HCT116 (cell line): Measurements from ENCODE around the gene ARID5B. TPM values are rescaled to one million over a fixed set of nuclear protein-coding genes. Genes with fewer than 3 reads are reported as not detected.

Source experiments
- ATAC-seq: fragments of 200-7000 bp; cut with Tn5 transposase; 2 replicates; pipeline ENCODE4 v1.9.1; 2020; ENCODE audit warnings: mild to moderate bottlenecking, moderate library complexity
- BruUV-seq: library from RNA; stranded (reverse); fragments of 400-500 nt; replicated peaks from 2 replicates; lab custom pipeline; 2021; lab: Mats Ljungman, UMichigan
- CTCF ChIA-PET: fragments of 300-600 bp; sonication (Branson Sonifier 250); formaldehyde crosslinking; loops from one replicate; lab custom pipeline; 2021; ENCODE audit warnings: antibody characterized with exemption; lab: Charles Lee
- POLR2A ChIA-PET: fragments of 300-600, 350-600 bp; sonication (Branson Sonifier 250); formaldehyde crosslinking; loops from one replicate; lab custom pipeline; 2021; ENCODE audit warnings: antibody characterized with exemption; lab: Charles Lee
- RAD21 ChIA-PET, 2 experiments: fragments of 300-600 bp; sonication (Branson Sonifier 250); formaldehyde crosslinking; loops; one replicate each; lab custom pipeline; 2023; ENCODE audit warnings: low total read pairs in 2 of 2; ENCODE audit not compliant: uncharacterized antibody in 2 of 2, unreplicated experiment in 2 of 2, low non-redundant PET in 1 of 2; lab: Charles Lee
- DNase-seq: peaks from one replicate; pipeline ENCODE4 v3.0.0-alpha.2; 2010; ENCODE audit warnings: low read depth, low spot score
- H2AFZ ChIP-seq: fragments of 200-600 bp; shearing (Covaris generic), sonication (generic); 2 replicates; pipeline ENCODE4 v1.6.1; 2017; ENCODE audit warnings: low read depth, mixed run types, mixed read lengths, antibody characterized with exemption, low read length; ENCODE audit not compliant: poor library complexity, severe bottlenecking
- H3K27ac ChIP-seq: 2 replicates; pipeline ENCODE4 v1.5.1; 2012; ENCODE audit warnings: low read depth, low read length
- H3K27me3 ChIP-seq: fragments of 200-600 bp; sonication (generic); 2 replicates; pipeline ENCODE4 v1.6.1; 2016; ENCODE audit warnings: mixed run types, low read length, mixed read lengths; ENCODE audit not compliant: insufficient read depth
- H3K36me3 ChIP-seq, 2 experiments: fragments of 200-500 bp in 1 of 2; fragments of 200-600 bp in 1 of 2; sonication (Bioruptor generic) in 1 of 2; sonication (generic) in 1 of 2; 2 replicates each; pipeline versions ENCODE4 v1.5.1 to v1.6.1; 2014 to 2016; ENCODE audit warnings: low read length in 2 of 2, inconsistent platforms in 1 of 2, mixed read lengths in 1 of 2, mixed run types in 1 of 2; ENCODE audit not compliant: insufficient read depth in 2 of 2, control insufficient read depth in 1 of 2
- H3K4me1 ChIP-seq, 2 experiments: fragments of 200-600 bp in 1 of 2; sonication (generic) in 1 of 2; 2 replicates each; pipeline versions ENCODE4 v1.5.1 to v1.6.1; 2012 to 2017; ENCODE audit warnings: low read length in 2 of 2, inconsistent platforms in 1 of 2, mild to moderate bottlenecking in 1 of 2, mixed read lengths in 1 of 2, mixed run types in 1 of 2, moderate library complexity in 1 of 2; ENCODE audit not compliant: insufficient read depth in 2 of 2, control insufficient read depth in 1 of 2
- H3K4me2 ChIP-seq: fragments of 200-600 bp; sonication (generic); 2 replicates; pipeline ENCODE4 v1.6.1; 2017; ENCODE audit warnings: mixed run types, low read length, mixed read lengths
- H3K4me3 ChIP-seq, 2 experiments: fragments of 200-600 bp in 1 of 2; sonication (generic) in 1 of 2; replicated peaks in 1 of 2; 2 replicates each; pipeline ENCODE4 v1.5.1; 2011 to 2016; ENCODE audit warnings: low read length in 2 of 2, control low read depth in 1 of 2, low read depth in 1 of 2, mild to moderate bottlenecking in 1 of 2, mixed read lengths in 1 of 2, mixed run types in 1 of 2
- H3K79me2 ChIP-seq: fragments of 200-600 bp; sonication (generic); 2 replicates; pipeline ENCODE4 v1.6.1; 2017; ENCODE audit warnings: mild to moderate bottlenecking, mixed run types, low read length, moderate library complexity, mixed read lengths; ENCODE audit not compliant: insufficient read depth
- H3K9ac ChIP-seq: fragments of 200-600 bp; sonication (generic); 2 replicates; pipeline ENCODE4 v1.6.1; 2016; ENCODE audit warnings: low read length, mixed read lengths
- H3K9me2 ChIP-seq: fragments of 200-600 bp; sonication (generic), shearing (Covaris generic); 2 replicates; pipeline ENCODE4 v1.6.1; 2017; ENCODE audit warnings: mixed run types, mild to moderate bottlenecking, moderate library complexity; ENCODE audit not compliant: insufficient read depth
- H3K9me3 ChIP-seq, 2 experiments: fragments of 200-500 bp in 1 of 2; fragments of 200-600 bp in 1 of 2; sonication (Bioruptor generic) in 1 of 2; sonication (generic) in 1 of 2; 2 replicates each; pipeline ENCODE4 v1.6.1; 2014 to 2017; ENCODE audit warnings: low read length in 2 of 2, mixed read lengths in 2 of 2, inconsistent platforms in 1 of 2, low read depth in 1 of 2, mild to moderate bottlenecking in 1 of 2, mixed run types in 1 of 2, moderate library complexity in 1 of 2; ENCODE audit not compliant: control insufficient read depth in 1 of 2, insufficient read depth in 1 of 2
- H4K20me1 ChIP-seq: fragments of 200-600 bp; sonication (generic), shearing (Covaris generic); 2 replicates; pipeline ENCODE4 v1.6.1; 2017; ENCODE audit warnings: mixed run types, mild to moderate bottlenecking, moderate library complexity; ENCODE audit not compliant: insufficient read depth
- ATF3 ChIP-seq: IDR thresholded peaks from 2 replicates; pipeline ENCODE4 v1.6.1; 2012
- CEBPB ChIP-seq: IDR thresholded peaks from 2 replicates; pipeline ENCODE4 v1.6.1; 2012; ENCODE audit warnings: low read depth
- CTCF ChIP-seq, 3 experiments: fragments of 200-600 bp in 1 of 3; sonication (generic) in 1 of 3; IDR thresholded peaks in 2 of 3; conservative IDR thresholded peaks in 1 of 3; 2 replicates each; pipeline ENCODE4 v1.5.1; 2012 to 2017; ENCODE audit warnings: low read depth in 2 of 3, low read length in 2 of 3, antibody characterized with exemption in 1 of 3, borderline replicate concordance in 1 of 3, control low read depth in 1 of 3, mild to moderate bottlenecking in 1 of 3, mixed read lengths in 1 of 3, mixed run types in 1 of 3, moderate library complexity in 1 of 3; ENCODE audit not compliant: insufficient read depth in 1 of 3
- EGR1 ChIP-seq: IDR thresholded peaks from 2 replicates; pipeline ENCODE4 v1.6.1; 2012; ENCODE audit warnings: low read depth
- ELF1 ChIP-seq: IDR thresholded peaks from 2 replicates; pipeline ENCODE4 v1.6.1; 2012; ENCODE audit warnings: low read depth, borderline replicate concordance
- EZH2 ChIP-seq: fragments of 200-600 bp; sonication (generic); IDR thresholded peaks from 2 replicates; pipeline ENCODE4 v1.6.1; 2017; ENCODE audit warnings: antibody characterized with exemption, mixed run types
- EZH2phosphoT487 ChIP-seq: fragments of 200-600 bp; IDR thresholded peaks from 2 replicates; pipeline ENCODE4 v1.6.1; 2018; ENCODE audit warnings: antibody characterized with exemption, borderline replicate concordance
- FOSL1 ChIP-seq: IDR thresholded peaks from 2 replicates; pipeline ENCODE4 v1.6.1; 2012; ENCODE audit warnings: low read depth
- MAX ChIP-seq: IDR thresholded peaks from 2 replicates; pipeline ENCODE4 v1.6.1; 2012
- REST ChIP-seq: IDR thresholded peaks from 2 replicates; pipeline ENCODE4 v1.6.1; 2012; ENCODE audit warnings: low read depth
- SIN3A ChIP-seq: IDR thresholded peaks from 2 replicates; pipeline ENCODE4 v1.6.1; 2012; ENCODE audit warnings: low read depth
- SP1 ChIP-seq: IDR thresholded peaks from 2 replicates; pipeline ENCODE4 v1.6.1; 2012; ENCODE audit warnings: low read depth
- TCF7L2 ChIP-seq: IDR thresholded peaks from 2 replicates; pipeline ENCODE4 v1.7.0; 2011; ENCODE audit warnings: borderline replicate concordance, inconsistent platforms; ENCODE audit not compliant: insufficient read depth, insufficient read length; ENCODE audit errors: extremely low read depth
- ZBTB33 ChIP-seq: IDR thresholded peaks from 2 replicates; pipeline ENCODE4 v1.6.1; 2011; ENCODE audit warnings: mild to moderate bottlenecking, low read length, moderate library complexity; ENCODE audit not compliant: insufficient replicate concordance; ENCODE audit errors: extremely low read depth
- ZFX ChIP-seq: fragments of 450-650 bp; IDR thresholded peaks from 2 replicates; pipeline ENCODE4 v1.6.1; 2017
- intact Hi-C: fragments of 100-400 bp; cut with micrococcal nuclease; formaldehyde crosslinking; loops from 2 replicates; pipeline ENCODE4 v1.10.0; 2022
- total RNA-seq: library from RNA; stranded (reverse); gene quantifications from one replicate; pipeline ENCODE4 v1.2.1, GENCODE V29; 2021; ENCODE audit not compliant: unreplicated experiment

Gene ARID5B
- total RNA-seq, 1 experiment from 2014 or later, result 4.7 TPM

GRCh38 chr10:61959814-61960213, 58.3 kb downstream of the ARID5B start:
- RAD21 ChIA-PET, result no interaction called here
- DNase-seq, result no peak

More at GRCh38 chr10:61959814-61960213, 58.3 kb downstream of the ARID5B start:
- H2AFZ ChIP-seq, result no peak overlapping the region
- ATAC-seq, result no peak
- H3K4me3 ChIP-seq, result no peak overlapping the region
- H3K4me2 ChIP-seq, result no peak overlapping the region
- TF ChIP-seq EZH2, result no peak
- TF ChIP-seq SIN3A, result no peak
- no peak for TF ChIP-seq REST
- TF ChIP-seq ATF3, result no peak
- TF ChIP-seq MAX, result no peak
- TF ChIP-seq SP1, result no peak
- TF ChIP-seq FOSL1, result no peak
- no peak for TF ChIP-seq EZH2phosphoT487
- TF ChIP-seq ZFX, result no peak
- no peak for TF ChIP-seq ELF1
- no peak for TF ChIP-seq CEBPB
- no peak for TF ChIP-seq TCF7L2
- no peak for TF ChIP-seq CTCF (IDR thresholded peaks at IDR 0.05 in 2 of 3, conservative IDR thresholded peaks at IDR 0.05 in 1 of 3; ENCODE audit: borderline replicate concordance in 1 of 3, insufficient read depth in 1 of 3, low read depth in 2 of 3, low read length in 2 of 3)
- no peak for TF ChIP-seq ZBTB33
- no peak for TF ChIP-seq EGR1
- no peak overlapping the region for H3K27ac ChIP-seq
- no peaks in the 10 kb centered on the region for H3K27me3 ChIP-seq
- POLR2A ChIA-PET, result no interaction called here
- H3K9me2 ChIP-seq, result no peaks in the 10 kb centered on the region
- CTCF ChIA-PET, result no interaction called here
- H3K36me3 ChIP-seq, result no peaks in the 10 kb centered on the region
- H3K79me2 ChIP-seq, result no peaks in the 10 kb centered on the region
- intact Hi-C loops, result no loop called here
- H4K20me1 ChIP-seq, result no peaks in the 10 kb centered on the region
- no peak overlapping the region for H3K9ac ChIP-seq
- H3K9me3 ChIP-seq, result no peaks in the 10 kb centered on the region
- H3K4me1 ChIP-seq, result no peaks in the 10 kb centered on the region
- no TSS peak for BruUV-seq
